GM23338 (cell line): ENCODE results near the gene DLX5. TPM values are rescaled to one million over a fixed set of nuclear protein-coding genes. Genes with fewer than 3 reads are reported as not detected.
A peak's percentile ranks its signal among the peaks of the same experiment; 100 is the strongest.

ENCODE experiments used
- ATAC-seq: fragments of 200-7000 bp; cut with Tn5 transposase; 3 replicates; pipeline ENCODE4 v1.9.1; 2020
- DNase-seq: peaks from one replicate; pipeline ENCODE4 v3.0.0-alpha.2; 2015; ENCODE audit warnings: low spot score
- H2AFZ ChIP-seq: fragments of 200-600 bp; sonication (generic); 2 replicates; pipeline ENCODE4 v1.8.0; 2016; ENCODE audit warnings: antibody characterized with exemption, mild to moderate bottlenecking, moderate library complexity
- H3F3A ChIP-seq: fragments of 200-600 bp; sonication (generic); replicated peaks from 2 replicates; pipeline ENCODE4 v1.8.0; 2017; ENCODE audit warnings: antibody characterized with exemption, mixed run types, low read depth
- H3K27ac ChIP-seq: fragments of 200-600 bp; sonication (generic); 2 replicates; pipeline ENCODE4 v1.6.1; 2016; ENCODE audit warnings: low read depth
- H3K27me3 ChIP-seq: fragments of 200-600 bp; sonication (generic); 2 replicates; pipeline ENCODE4 v1.8.0; 2016; ENCODE audit warnings: mild to moderate bottlenecking, mixed run types, moderate library complexity; ENCODE audit not compliant: insufficient read depth
- H3K36me3 ChIP-seq: fragments of 200-600 bp; sonication (generic); 2 replicates; pipeline ENCODE4 v1.8.0; 2016; ENCODE audit warnings: mild to moderate bottlenecking; ENCODE audit not compliant: insufficient read depth
- H3K4me1 ChIP-seq: fragments of 200-600 bp; sonication (generic); 2 replicates; pipeline ENCODE4 v1.8.0; 2016; ENCODE audit warnings: mild to moderate bottlenecking, moderate library complexity; ENCODE audit not compliant: insufficient read depth
- H3K4me2 ChIP-seq: fragments of 200-600 bp; sonication (generic); 2 replicates; pipeline ENCODE4 v1.7.1; 2017; ENCODE audit warnings: mixed run types
- H3K4me3 ChIP-seq: fragments of 200-600 bp; sonication (generic); 2 replicates; pipeline ENCODE4 v1.6.1; 2016; ENCODE audit warnings: mixed run types
- H3K79me2 ChIP-seq: fragments of 200-600 bp; sonication (generic); replicated peaks from 2 replicates; pipeline ENCODE4 v1.8.0; 2017; ENCODE audit warnings: mild to moderate bottlenecking; ENCODE audit not compliant: insufficient read depth
- H3K9me2 ChIP-seq: fragments of 200-600 bp; sonication (generic); 2 replicates; pipeline ENCODE4 v1.8.0; 2017; ENCODE audit not compliant: insufficient read depth
- H4K20me1 ChIP-seq: fragments of 200-600 bp; sonication (generic); replicated peaks from 2 replicates; pipeline ENCODE4 v1.8.0; 2017; ENCODE audit warnings: mild to moderate bottlenecking; ENCODE audit not compliant: insufficient read depth
- H3K27ac Mint-ChIP-seq: 2 replicates; pipeline ENCODE4 v1.8.0; 2020; ENCODE audit warnings: inconsistent platforms, mild to moderate bottlenecking, moderate library complexity, mixed read lengths
- H3K27me3 Mint-ChIP-seq: 3 replicates; pipeline ENCODE4 v1.8.0; 2022; ENCODE audit warnings: low read depth, mild to moderate bottlenecking, moderate library complexity, mixed read lengths, inconsistent platforms; ENCODE audit not compliant: insufficient read depth, poor library complexity
- H3K36me3 Mint-ChIP-seq: 3 replicates; pipeline ENCODE4 v1.8.0; 2021; ENCODE audit warnings: low read depth, mild to moderate bottlenecking, inconsistent platforms, moderate library complexity, mixed read lengths
- H3K4me1 Mint-ChIP-seq: 3 replicates; pipeline ENCODE4 v1.8.0; 2020; ENCODE audit warnings: mild to moderate bottlenecking, inconsistent platforms, mixed read lengths
- H3K4me3 Mint-ChIP-seq: 3 replicates; pipeline ENCODE4 v1.8.0; 2021; ENCODE audit warnings: moderate library complexity, mild to moderate bottlenecking, inconsistent platforms, mixed read lengths
- H3K9me3 Mint-ChIP-seq: 3 replicates; pipeline ENCODE4 v1.8.0; 2020; ENCODE audit warnings: moderate library complexity, mild to moderate bottlenecking, inconsistent platforms, mixed read lengths
- CREB1 ChIP-seq: fragments of 250-450 bp; sonication (Bioruptor Pico); IDR thresholded peaks from 2 replicates; pipeline ENCODE4 v1.5.0; 2020; ENCODE audit warnings: low read depth, mild to moderate bottlenecking, moderate library complexity
- ETS1 ChIP-seq: IDR thresholded peaks from 2 replicates; pipeline ENCODE4 v1.6.1; 2016; ENCODE audit warnings: antibody characterized with exemption
- EZH2 ChIP-seq: fragments of 200-600 bp; sonication (generic); IDR thresholded peaks from one replicate; pipeline ENCODE4 v1.8.0; 2017; ENCODE audit warnings: antibody characterized with exemption, mild to moderate bottlenecking, low read depth; ENCODE audit not compliant: unreplicated experiment
- EZH2phosphoT487 ChIP-seq: fragments of 200-600 bp; sonication (generic); IDR thresholded peaks from one replicate; pipeline ENCODE4 v1.8.1; 2018; ENCODE audit warnings: antibody characterized with exemption; ENCODE audit not compliant: unreplicated experiment
- POLR2AphosphoS5 ChIP-seq: IDR thresholded peaks from 2 replicates; pipeline ENCODE4 v1.6.1; 2016; ENCODE audit warnings: antibody characterized with exemption, low read depth
- REST ChIP-seq: IDR thresholded peaks from one replicate; pipeline ENCODE4 v1.6.1; 2018; ENCODE audit warnings: antibody characterized with exemption; ENCODE audit not compliant: unreplicated experiment
- polyA plus RNA-seq: library from polyadenylated mRNA; unstranded; fragments of >200 nt; fragmentation: Nextera tagmentation; extraction: Ambion mirVana; gene quantifications from 2 replicates; pipeline ENCODE4 v1.2.1, GENCODE V29; 2016
- total RNA-seq: library from RNA; depleted of rRNA; stranded (reverse); fragments of >200 nt; shearing (Covaris generic); gene quantifications from 2 replicates; pipeline ENCODE4 v1.2.3, GENCODE V29; 2014

DLX5 gene
- total and polyA plus RNA-seq, 2 experiments from 2014 or later, result not detected

GRCh38 chr7:97013134-97013844 lies 11.3 kb downstream of the DLX5 start:
- peaks cover 81% of the 10 kb centered on the region for H4K20me1 ChIP-seq
- no peak overlapping the region for H3K27ac Mint-ChIP-seq
- peaks cover 100% of the 10 kb centered on the region for H3K27me3 Mint-ChIP-seq
- H3K9me2 ChIP-seq, result no peaks in the 10 kb centered on the region
- peaks cover 65% of the 10 kb centered on the region for H3F3A ChIP-seq
- no peak overlapping the region for H3K27ac ChIP-seq
- TF ChIP-seq POLR2AphosphoS5 (peak; percentile 48), EZH2phosphoT487 (peak; percentile 62), EZH2 (peak; percentile 83), ETS1 (no peak)
- peaks cover 50% of the 10 kb centered on the region for H3K4me1 ChIP-seq
- peaks cover 4% of the 10 kb centered on the region; the same call in 2 of the 3 replicates for H3K9me3 Mint-ChIP-seq
- H3K36me3 ChIP-seq, result no peaks in the 10 kb centered on the region
- peak overlapping the region; percentile 50; the same call in 1 of the 2 replicates for H3K4me2 ChIP-seq
- H3K27me3 ChIP-seq, result peaks cover 100% of the 10 kb centered on the region
- no peak overlapping the region for H3K4me3 ChIP-seq
- H2AFZ ChIP-seq, result no peak overlapping the region
- ATAC-seq (peak; percentile 20), DNase-seq (peak; percentile 79)
- no peaks in the 10 kb centered on the region for H3K79me2 ChIP-seq
- no peak overlapping the region for H3K4me3 Mint-ChIP-seq
- peaks cover 35% of the 10 kb centered on the region for H3K4me1 Mint-ChIP-seq
- H3K36me3 Mint-ChIP-seq, result no peaks in the 10 kb centered on the region; the same call in 2 of the 3 replicates

- H3K4me1 Mint-ChIP-seq, result peaks cover 27% of the 10 kb centered on the region
- no peaks in the 10 kb centered on the region for H3K9me2 ChIP-seq
- no peak overlapping the region for H3K4me3 ChIP-seq
- ATAC-seq (no peak; the same call in 2 of the 3 replicates), DNase-seq (peak; percentile 62)
- no peak overlapping the region for H3K4me3 Mint-ChIP-seq
- H3K27me3 ChIP-seq, result peaks cover 100% of the 10 kb centered on the region
- TF ChIP-seq REST, result no peak
- no peak for TF ChIP-seq CREB1
- TF ChIP-seq EZH2, result peak; percentile 56
- H4K20me1 ChIP-seq, result peaks cover 81% of the 10 kb centered on the region
- peaks cover 71% of the 10 kb centered on the region for H3F3A ChIP-seq
- H3K9me3 Mint-ChIP-seq, result peaks cover 3% of the 10 kb centered on the region; the same call in 2 of the 3 replicates
- H3K4me1 ChIP-seq, result peaks cover 49% of the 10 kb centered on the region
- H3K79me2 ChIP-seq, result no peaks in the 10 kb centered on the region
- no peaks in the 10 kb centered on the region for H3K36me3 ChIP-seq
- no peaks in the 10 kb centered on the region; the same call in 2 of the 3 replicates for H3K36me3 Mint-ChIP-seq
- peak overlapping the region; percentile 50 for H3K4me2 ChIP-seq
- no peak overlapping the region for H3K27ac ChIP-seq
- no peak overlapping the region for H2AFZ ChIP-seq
- peaks cover 100% of the 10 kb centered on the region for H3K27me3 Mint-ChIP-seq
- H3K27ac Mint-ChIP-seq, result no peak overlapping the region
Observed at GRCh38 chr7:97012365-97013133, 12.1 kb downstream of the DLX5 start.
